Nucleus accumbens (tissue), 56 donors: ENCODE results near the gene BRK1.
"Not testable (repeated sequence)": the region's sequence is repeated elsewhere in the genome, so short reads cannot be mapped to it uniquely, and the experiment has no call there.

ENCODE experiments used
- DNase-seq, 56 donors: peaks; one replicate each; lab custom pipeline; 2025; lab: John Stamatoyannopoulos, UW

Gene BRK1

GRCh38 chr3:10142707-10143560 lies 27.5 kb downstream of the BRK1 start:
- no peak for DNase-seq

DNA sequence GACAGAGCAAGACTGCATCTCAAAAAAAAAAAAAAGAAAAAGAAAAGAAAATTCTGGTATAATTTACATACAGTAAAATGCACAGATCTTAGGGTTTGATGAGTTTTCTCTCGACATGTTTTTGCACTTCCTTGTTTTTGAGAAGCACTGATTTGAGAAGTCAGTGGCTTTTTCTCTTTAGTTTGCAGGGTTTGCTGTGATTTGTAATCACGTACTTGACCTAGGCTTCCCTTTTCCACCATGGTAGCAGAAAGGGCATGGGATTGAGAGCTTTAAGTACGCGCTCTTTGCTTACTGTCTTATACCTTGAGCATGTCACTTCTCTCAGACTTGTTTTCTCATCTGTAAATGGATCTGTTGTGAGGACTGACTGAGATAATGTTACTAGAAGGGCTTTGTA lies 30.2 kb downstream of the BRK1 start:
- no peak for DNase-seq

GRCh38 chr3:10149226-10149625 lies 33.8 kb downstream of the BRK1 start:
- no peak for DNase-seq

DNA sequence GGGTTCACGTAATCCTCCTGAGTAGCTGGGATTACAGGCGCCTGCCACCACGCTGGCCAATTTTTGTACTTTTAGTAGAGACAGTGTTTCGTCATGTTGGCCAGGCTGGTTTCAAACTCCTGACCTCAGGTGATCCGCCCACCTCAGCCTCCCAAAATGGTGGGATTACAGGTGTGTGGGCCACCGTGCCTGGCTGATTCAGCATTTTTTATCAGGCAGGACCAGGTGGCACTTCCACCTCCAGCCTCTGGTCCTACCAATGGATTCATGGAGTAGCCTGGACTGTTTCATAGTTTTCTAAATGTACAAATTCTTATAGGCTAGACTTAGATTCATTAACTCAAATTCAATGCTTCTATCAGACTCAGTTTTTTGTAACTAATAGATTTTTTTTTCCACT lies 35.5 kb downstream of the BRK1 start:
- no peak for DNase-seq

- DNase-seq = no peak
Observed at GRCh38 chr3:10154335-10155122, 39.1 kb downstream of the BRK1 start.

GRCh38 chr3:10155123-10155472 lies 39.6 kb downstream of the BRK1 start:
- no peak for DNase-seq

GRCh38 chr3:10155658-10156057 lies 40.2 kb downstream of the BRK1 start:
- DNase-seq = no peak

DNA sequence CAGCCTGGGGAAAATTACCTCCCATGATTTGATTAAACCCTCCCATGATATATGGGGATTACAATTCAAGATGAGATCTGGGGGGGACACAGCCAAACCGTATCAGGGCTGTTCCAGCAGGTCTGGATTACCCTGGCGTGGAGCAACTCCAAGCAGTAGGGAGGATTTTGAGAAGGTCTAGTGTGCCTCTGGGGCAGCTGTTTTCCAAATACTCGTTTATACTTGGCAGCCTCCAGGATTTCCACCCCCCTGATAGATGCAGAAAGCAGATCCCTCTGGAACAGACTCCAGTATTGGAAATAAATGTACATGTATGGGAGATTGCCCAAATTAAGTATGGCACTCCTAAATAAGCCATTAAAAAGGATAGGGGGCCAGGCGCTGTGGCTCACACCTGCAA lies 41.6 kb downstream of the BRK1 start:
- DNase-seq = no peak

DNA sequence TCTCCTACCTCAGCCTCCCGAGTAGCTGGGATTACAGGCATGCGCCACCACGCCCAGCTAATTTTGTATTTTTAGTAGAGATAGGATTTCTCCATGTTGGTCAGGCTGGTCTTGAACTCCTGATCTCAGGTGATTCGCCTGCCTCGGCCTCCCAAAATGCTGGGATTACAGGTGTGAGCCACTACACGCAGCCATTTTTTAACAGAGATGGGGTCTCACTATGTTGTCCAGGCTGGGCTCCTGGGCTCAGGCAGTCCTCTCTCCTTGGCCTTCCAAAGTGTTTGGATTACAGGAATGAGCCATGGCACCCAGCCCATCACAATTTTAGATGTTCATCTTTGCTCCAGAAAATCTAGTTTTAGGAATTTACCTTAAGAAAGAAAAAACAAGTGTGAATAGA lies 43.1 kb downstream of the BRK1 start:
- not testable (repeated sequence) for DNase-seq

DNA sequence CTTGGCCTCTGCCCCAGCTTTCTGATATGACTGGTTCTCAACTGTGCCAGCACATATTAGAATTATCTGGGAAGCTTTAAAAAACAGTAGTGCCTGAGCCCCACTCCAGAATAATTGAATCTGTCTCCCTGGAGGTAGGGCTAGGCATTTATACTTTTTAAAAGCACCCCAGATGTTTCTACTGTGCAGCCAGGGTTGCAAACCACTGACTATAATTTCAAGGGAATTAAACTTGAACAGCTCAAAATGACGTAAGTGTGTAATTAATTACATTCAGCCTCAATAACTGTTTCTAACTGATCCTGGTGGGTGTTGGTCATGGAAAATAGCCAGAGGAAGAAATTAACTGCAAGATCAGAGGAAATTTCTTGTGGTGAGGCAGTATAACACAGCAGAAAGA lies 44.9 kb downstream of the BRK1 start:
- no peak for DNase-seq

GRCh38 chr3:10160925-10161324 lies 45.5 kb downstream of the BRK1 start:
- DNase-seq = no peak

- no peak for DNase-seq
Observed at GRCh38 chr3:10162185-10162584, 46.7 kb downstream of the BRK1 start.

DNA sequence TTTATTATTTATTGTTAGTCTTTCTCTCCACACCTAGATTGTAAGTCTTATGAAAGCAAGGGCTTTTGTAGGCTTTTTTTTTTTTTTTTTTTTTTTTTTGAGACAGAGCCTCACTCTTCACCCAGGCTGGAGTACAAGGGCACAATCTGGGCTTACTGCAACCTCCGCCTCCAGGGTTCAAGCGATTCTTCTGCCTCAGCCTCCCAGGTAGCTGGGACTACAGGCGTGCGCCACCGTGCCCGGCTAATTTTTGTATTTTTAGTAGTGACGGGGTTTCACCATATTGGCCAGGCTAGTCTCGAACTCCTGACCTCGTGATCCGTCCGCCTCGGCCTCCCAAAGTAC lies 48.7 kb downstream of the BRK1 start:
- not testable (repeated sequence) for DNase-seq

DNA sequence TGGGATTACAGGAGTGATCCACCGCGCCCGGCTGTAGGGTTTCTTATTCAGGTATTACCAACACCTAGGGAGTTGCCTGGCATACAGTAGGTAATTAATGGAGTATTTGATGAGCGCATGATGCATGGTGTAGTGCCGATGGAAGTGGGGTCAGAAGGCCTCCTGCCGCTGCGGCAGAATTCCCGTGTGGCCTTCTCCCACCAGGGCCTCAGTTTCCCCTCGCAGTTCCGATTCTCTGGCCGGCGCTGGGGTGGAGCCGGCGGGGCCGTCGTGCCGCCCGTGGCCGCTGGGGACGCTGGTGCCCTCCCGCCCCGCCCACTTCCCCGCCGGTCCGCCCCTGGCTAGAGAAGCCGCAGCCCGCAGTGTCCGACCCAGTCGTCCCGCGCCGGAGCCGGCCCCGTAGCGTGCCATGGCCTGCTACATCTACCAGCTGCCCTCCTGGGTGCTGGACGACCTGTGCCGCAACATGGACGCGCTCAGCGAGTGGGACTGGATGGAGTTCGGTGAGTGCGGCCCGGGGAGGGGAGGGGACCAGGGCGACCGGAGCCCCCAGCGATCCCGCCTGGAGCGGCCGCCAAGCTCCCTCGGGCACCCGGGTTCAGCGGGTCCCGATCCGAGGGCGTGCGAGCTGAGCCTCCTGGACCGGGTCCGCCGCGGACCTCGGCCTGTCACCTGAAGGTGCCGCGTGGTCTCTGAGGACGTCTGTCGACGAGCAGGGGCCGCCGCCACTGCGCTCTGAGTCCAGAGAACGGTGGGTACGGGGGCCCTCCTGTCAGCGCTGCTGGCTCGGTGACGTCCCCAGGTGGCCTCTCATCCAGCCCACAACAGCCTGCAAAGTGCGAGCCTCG lies 49.3 kb downstream of the BRK1 start, which contains the start of gene IRAK2:
Gene IRAK2 (plus strand): TSS at position 374 of the 848 bp plus-strand sequence. CDS start 36 bp downstream, at position 410.
- DNase-seq = peak in 47 of 56 donors; percentile 14 to 79 (median 49)

DNA sequence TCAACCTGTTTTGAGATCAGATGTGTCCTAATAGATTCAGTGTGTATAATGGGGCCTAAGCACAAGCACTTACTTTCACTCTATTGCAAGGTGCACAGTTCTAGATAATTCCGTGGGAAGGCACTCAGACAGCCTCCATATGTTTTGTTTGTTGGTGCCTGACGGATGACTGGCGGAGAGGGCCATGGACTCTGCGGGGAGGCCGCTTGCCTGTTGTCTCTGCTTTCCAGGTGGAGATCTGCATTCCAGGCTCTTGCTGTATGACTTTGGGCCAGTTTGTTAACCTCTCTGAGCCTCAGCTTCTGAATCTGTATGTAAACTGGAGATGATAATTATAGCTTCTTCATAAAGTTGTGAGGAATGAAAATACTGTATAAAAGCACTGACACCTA lies 50.7 kb downstream of the BRK1 start:
- DNase-seq = no peak

DNA sequence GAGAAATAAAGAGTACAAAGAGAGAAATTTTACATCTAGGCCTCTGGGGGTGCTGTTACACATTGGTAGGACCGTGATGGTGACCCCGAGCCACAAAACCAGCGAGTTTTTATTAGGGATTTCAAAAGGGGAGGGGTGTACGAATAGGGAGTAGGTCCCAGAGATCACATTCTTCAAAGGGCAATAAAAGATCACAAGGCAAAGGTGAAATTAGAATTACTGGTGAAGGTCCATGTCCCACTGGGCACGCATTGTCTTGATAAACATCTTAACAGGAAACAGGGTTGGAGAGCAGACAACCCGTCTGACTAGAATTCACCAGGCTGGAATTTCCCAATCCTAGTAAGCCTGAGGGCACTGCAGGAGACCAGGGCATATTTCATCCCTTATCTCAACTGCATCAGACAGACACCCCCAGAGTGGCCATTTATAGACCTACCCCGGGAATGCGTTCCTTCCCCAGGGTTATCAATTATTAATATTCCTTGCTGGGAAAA lies 53.6 kb downstream of the BRK1 start:
- DNase-seq = peak in 1 of 56 donors; percentile 5

- no peak for DNase-seq
Observed at GRCh38 chr3:10170915-10171478, 55.5 kb downstream of the BRK1 start.

DNA sequence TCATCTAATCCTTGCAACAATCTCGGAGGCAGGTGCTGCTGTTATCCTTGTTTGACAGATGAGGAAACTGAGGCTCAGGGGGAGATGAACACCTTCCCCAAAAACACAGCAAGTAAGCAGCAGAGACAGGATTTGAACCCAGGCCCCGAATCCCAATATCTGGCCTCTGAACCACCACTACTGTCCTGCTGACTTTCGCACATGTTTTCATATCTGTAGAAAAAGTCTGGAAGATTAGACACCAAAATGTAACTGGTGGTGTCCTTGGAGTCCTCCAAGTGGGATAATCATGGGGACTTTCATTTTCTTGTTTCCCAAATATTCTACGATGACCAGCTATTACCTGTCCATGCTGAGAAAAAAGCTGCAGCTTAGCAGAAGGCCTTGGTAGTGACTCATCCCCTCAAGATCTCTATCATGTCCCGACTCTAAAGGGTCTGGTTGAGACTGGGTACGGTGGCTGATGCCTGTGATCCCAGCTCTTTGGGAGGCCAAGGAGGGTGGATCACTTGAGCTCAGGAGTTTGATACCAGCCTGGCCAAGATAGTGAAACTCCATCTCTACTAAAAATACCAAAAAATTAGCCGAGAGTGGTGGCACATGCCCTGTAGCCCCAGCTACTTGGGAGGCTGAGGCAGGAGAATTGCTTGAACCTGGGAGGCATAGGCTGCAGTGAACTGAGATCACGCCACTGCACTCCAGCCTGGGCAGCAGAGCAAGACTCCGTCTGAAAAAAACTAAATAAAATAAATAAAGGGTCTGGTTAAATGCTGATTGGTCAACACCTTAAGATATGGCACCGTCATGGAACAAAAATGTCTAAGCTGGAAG lies 57.8 kb downstream of the BRK1 start:
- DNase-seq = no peak

GRCh38 chr3:10173926-10174435 lies 58.5 kb downstream of the BRK1 start:
- DNase-seq = peak in 37 of 56 donors; percentile 12 to 82 (median 42)
